Activated CD4-positive, alpha-beta T cell treated with anti-CD3 and anti-CD28 coated beads, Interleukin-2, Interleukin-4, amounts not matched to agents 100 ng/mL and 50 ng/mL, durations not matched to agents 16 hours and 8 hours (primary cell): ENCODE results near the gene CDK11A.
"Not testable (repeated sequence)": the region's sequence is repeated elsewhere in the genome, so short reads cannot be mapped to it uniquely, and the experiment has no call there.

Experiments
- DNase-seq: peaks from one replicate; pipeline ENCODE4 v3.0.0-alpha.2; 2020; ENCODE audit warnings: low spot score

The CDK11A gene

GRCh38 chr1:1726088-1726487 is 1.9 kb upstream of the CDK11A start:
- not testable (repeated sequence) for DNase-seq

DNA sequence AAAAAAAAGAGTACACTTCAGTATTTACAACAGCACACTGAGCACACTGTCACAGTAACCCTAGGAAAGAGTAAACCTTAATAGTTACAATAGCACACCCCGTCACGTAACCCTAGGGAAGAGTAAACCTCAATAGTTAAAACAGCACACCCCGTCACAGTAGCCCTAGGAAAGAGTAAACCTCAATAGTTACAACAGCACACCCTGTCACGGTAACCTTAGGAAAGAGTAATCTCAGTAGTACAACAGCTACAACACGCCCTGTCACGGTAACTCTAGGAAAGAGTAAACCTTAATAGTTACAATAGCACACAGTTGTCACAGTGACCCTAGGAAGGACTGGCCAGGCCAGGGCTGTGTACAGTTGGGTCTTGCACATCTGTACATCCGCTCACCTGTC is 3.0 kb downstream of the CDK11A start:
- no peak for DNase-seq

DNA sequence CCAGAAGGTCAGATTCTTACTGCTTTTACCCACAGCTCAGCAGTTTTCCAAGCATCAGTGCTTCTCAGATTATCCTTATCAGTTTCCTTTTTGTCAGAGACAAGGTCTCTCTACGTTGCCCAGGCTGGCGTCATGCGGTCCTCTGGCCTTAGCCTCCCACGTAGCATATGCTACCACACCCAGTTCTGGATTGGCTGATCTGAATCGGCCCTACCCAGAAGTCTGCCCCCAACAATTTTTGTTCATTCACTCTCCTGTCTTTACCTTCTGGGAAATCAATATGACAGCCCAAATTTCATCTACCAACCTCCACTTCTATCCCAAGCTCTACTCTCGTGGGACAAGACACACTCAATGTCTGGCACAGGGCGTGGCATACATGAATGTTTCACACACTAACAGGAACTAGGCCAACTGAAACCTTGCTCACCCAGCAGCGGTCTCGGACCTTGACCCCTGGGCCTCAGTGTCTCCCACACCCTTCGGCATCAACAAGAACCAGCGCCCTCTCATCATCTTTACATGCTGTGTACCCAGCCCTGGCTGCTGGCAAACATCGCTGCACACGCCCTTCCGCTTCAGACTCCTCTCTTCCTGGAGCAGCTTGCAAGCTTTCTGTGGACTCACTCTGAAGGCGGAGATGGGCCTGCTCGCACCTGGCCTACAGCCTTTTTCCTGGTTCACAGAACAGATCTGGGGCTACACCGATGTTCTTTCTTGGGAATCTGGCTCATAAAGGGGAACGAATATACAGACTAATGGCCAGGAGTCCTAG is 8.9 kb downstream of the CDK11A start:
- not testable (repeated sequence) for DNase-seq

DNA sequence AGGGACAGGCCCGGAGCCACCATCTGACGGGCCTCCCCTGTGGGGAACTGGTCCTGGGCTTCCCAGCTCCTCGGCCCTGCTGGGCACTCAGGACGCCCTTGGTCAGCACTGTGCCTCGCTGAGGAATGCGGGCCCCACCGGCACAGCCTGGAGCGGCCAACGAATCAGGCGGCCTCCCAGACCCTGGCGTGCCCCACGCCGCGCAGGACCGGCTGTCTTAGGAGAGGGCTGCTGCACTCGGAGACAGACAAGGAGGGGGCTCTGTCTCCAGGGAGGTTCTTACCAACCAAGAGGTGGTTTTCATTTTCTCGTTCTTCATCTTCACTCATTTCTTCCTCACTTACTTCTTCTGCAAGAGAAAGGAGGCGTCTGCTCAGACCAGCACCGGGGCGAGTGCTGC is 16.3 kb downstream of the CDK11A start:
- not testable (repeated sequence) for DNase-seq

DNA sequence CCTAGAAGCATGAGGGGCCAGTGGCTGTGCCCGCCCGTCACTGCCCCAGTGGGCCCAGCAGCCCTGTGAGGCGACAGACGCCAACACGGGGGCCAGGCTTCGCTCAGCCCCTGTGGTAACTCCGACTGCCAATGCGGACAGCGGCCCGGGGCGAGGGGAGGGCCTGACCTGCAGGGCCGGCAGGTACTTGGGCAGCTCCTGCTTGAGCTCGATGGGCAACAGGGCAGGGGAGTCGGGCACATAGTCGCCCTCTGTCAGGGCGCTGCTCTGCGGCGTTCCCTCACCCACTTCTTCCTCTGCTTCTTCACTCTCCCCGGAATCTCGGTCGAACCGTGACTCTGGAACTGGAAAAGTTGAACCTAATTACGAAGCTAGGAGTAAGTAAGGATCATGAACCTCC is 16.9 kb downstream of the CDK11A start:
- not testable (repeated sequence) for DNase-seq

- DNase-seq: not testable (repeated sequence)
Measured at GRCh38 chr1:1705623-1706022, 18.5 kb downstream of the CDK11A start.

GRCh38 chr1:1704284-1704957 is 19.7 kb downstream of the CDK11A start:
- not testable (repeated sequence) for DNase-seq

GRCh38 chr1:1703796-1704195 is 20.4 kb downstream of the CDK11A start:
- no peak for DNase-seq

DNA sequence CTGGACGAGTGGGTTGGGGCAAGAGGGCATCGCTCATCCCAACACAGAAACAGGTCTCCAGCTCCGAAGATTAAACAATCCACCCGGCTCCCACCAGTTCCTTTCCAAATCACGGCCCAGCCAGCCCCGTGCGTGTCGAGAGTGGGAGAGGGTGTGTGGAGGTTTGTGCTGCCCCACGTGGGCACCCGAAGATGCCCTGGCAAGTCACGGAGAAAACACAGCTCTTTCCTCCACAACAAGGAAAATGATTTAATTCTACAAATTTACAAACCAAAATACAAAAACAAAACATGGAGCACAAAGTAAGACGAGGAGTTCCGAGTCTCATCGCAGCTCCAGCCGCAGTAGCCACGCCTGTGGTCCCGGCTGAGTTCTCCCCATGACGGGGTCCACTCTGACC is 21.7 kb downstream of the CDK11A start:
- not testable (repeated sequence) for DNase-seq

DNA sequence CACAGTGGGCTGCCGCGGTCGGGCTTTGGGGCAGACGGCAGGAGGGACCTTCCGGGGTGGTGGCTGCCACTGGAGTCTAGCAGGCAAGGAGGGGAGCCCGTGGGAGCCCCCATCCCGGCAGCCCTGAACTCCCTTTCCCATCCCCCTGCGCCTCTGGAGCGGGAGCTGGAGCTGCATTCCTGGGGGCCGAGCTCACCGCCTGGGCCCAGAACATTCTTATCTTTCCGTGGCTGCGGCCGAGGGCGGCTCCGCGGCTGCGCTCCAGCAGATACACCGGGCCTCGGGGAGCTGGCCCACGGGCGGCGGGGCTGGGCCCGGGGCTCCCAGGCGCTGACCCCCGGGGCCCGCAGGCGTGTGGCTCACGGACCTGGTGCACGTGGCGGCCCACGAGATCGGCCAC is 23.6 kb downstream of the CDK11A start:
- not testable (repeated sequence) for DNase-seq

DNA sequence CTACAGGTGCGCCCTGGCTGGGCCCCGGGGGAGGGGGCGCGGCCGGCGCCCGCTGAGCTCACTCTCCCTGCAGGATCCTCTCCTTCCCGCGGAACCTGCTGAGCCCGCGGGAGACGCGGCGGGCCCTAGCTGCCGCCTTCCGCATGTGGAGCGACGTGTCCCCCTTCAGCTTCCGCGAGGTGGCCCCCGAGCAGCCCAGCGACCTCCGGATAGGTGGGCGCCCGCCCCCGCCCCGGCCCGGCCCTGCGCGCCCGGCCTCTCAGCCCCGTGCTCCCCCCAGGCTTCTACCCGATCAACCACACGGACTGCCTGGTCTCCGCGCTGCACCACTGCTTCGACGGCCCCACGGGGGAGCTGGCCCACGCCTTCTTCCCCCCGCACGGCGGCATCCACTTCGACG is 24.1 kb downstream of the CDK11A start:
- DNase-seq: not testable (repeated sequence)

DNA sequence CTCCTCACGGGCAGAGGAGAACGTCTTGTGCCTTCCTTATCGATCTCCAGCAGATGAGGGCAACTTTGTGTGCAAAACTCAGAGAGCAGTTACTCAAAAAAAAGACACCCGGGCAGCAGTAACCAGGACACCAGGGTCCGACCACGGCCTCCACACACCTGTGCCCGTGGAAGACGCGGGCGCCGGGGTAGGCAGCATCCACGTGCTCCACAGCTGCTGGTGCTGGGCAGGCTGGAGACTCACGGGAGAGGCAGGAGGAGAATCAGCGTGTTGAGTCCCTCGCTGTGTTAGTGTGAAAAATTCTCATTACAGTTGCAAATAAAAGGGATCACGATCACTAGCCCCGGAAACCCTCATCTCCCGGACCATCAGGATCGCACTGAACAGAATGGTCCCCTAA is 25.1 kb downstream of the CDK11A start:
- DNase-seq: not testable (repeated sequence)

GRCh38 chr1:1697358-1698183 is 26.6 kb downstream of the CDK11A start:
- not testable (repeated sequence) for DNase-seq

DNA sequence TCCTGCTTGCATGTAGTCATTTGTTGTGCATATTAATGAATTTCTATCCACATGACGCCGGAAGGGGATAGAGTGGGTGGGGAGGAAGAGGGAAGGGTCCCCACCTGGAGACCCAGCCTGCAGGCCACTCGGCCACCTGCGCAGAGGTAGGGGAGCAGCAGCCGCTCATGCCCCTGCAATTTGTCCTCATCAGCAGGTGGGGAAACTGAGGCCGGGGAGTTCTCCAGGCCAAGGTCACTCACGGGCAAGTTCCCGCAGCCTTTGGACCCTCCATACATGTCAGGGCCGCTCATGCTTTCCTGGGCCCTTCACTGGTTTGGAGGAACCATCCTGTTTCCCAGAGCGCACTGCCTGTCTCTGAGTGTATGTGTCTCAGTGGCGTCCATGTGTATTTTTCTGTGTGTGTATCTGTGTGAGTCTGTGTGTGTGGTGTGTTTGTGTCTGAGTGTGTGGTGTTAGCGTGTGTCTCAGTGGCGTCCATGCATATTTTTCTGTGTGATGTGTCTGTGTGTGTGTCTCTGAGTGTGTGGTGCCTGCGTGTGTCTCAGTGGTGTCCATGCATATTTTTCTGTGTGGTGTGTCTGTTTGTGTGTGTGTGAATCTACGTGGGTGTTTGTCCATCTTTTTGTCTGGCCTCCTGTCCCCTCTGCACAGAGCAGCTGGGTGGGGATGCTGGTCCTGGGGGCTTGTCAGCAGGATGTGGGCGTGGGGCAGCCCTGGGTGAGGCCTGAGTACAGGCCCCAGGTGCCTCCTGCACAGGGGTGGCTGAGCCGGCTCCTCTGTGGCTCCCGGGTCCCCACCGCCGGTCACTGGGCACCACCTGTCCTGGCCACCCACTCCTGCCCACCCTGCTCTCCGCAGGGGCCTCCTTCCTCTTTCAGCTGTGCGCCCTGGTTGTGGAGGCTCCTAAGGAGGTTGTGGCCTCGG is 27.5 kb downstream of the CDK11A start:
- DNase-seq: not testable (repeated sequence)

DNA sequence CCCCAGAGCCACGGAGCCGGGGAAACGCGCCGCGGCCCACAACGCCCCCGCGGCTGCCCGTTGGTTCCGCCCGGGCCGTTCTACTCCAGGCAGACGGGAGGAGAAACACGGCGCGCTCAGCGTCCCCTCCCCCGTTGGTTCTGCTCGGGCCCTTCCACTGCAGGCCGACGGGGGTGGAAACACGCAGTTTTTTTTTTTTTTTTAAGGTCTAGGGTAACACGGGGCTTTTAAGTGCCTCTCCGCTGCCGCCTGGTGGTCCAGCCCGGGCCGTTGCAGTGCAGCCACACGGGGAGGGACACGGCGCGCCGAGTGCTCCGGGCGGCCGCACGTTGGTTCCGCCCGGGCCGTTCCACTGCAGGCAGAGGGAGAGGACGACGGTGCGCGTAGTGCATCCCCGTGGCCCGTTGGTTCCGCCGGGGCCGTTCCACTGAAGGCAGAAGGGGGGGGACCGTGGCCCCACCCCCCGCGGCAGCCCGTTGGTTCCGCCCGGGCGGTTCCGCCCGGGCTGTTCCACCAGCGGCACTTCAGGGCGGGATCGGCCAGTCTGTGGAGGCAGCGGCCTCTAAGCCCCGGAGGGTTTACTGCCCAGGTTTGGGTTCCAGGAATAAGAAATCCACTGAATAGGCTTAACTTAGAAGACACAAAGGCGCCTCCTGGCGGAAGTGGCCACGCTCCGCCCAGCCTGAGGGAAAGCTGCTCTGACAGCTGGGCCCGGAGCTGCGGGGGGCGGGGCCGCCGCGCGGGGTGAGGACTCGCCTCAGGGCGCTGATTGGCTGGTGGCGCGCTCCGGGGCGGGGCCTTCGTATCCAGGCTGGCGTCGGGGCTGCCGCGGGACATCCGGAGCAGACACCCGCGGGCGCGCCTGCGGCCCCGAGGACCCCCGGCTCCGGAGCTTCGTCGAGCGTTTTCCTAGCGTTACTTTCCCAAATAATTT is 31.2 kb downstream of the CDK11A start, which contains the start of gene SLC35E2B:
Gene SLC35E2B, minus strand, starts transcription at position 82 of the 934 bp plus-strand sequence. CDS start 16,096 bp downstream, outside the sequence.
- DNase-seq: peak; percentile 88

GRCh38 chr1:1692324-1692713 is 31.8 kb downstream of the CDK11A start:
- DNase-seq: peak; percentile 68

DNA sequence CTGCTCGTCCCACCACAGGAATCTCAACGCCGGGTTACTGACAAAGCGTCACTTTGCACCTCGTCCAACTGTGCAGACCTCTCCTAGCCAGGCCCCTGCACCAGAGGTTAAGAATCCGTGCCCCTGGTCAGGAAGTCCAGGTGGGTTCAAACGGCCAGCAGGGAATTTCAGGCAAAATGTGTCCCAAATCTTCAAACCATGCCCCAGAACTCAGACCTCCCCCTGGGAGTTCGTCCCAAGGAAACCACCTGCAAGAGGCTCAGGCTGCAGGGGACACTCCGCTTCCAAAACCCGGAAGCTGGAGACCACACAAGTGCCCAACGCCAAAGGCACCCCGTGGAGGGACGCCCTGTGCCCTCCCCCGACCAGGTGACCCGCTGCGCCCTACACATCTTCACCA is 32.7 kb downstream of the CDK11A start:
- DNase-seq: not testable (repeated sequence)

DNA sequence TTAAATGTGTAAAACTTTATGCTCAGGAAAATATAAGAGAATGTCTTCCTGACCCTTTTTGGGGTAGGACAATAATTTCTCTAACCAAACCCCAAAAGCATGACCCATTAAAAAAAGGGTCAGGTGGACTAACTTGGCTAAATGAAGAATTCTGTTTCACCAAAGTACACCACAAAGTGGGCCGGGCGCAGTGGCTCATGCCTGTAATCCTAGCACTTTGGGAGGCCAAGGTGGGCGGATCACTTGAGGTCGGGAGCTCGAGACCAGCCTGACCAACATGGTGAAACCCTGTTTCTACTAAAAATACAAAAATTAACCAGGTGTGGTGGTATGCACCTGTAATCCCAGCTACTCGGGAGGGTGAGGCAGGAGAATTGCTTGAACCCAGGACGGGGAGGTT is 34.6 kb downstream of the CDK11A start:
- DNase-seq: not testable (repeated sequence)

DNA sequence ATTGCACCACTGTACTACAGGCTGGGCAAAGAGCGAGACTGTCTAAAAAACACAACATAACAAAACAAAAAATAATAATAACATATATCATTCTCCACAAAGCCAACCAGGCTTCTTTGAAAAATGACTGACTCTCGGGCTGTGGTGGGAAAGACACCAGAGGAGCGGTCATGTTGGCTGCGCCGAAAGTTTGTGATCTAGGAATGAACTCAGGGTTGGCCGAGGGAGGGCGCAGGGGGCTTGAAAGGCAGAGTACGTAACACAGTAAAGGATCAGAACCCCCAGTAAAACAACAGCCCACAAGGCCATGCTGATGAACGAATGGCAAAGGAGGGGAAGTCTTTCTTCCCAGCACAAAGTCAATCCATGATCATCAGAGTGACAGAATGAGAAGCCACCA is 36.3 kb downstream of the CDK11A start:
- no peak for DNase-seq

DNA sequence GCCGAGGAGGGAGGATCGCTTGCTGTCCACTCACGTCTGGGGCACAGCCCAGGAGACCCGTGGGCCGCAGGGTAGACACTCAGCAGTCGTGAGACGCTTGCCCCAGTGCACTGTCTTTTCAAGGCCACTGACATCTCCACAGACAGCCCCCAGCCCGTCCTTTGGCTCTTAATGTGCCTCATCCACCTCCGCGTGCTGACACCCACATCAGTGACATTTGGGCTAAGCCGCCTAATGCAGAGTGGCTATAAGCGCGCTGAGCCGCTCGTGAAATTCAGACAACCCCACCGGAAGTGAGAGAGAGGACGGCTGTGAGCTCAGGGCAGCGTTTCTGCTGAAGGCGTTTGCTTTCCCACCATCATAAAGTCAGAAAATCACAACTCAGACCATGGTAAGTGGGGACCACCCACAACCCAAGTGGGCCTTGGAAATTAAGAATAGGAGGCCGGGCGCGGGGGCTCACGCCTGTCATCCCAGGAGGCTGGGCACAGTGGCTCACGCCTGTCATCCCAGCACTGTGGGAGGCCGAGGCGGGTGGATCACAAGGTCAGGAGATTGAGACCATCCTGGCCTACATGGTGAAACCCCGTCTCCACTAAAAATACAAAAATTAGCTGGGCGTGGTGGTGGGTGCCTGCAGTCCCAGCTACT is 40.0 kb downstream of the CDK11A start:
- no peak for DNase-seq
